Pancreas (tissue), 10 donors: Measurements from ENCODE around the gene NCS1. TPM values are rescaled to one million over a fixed set of nuclear protein-coding genes. Genes with fewer than 3 reads are reported as not detected.

ENCODE experiments used
- ATAC-seq, 4 donors: fragments of 200-7000 bp; cut with Tn5 transposase; one replicate each; pipeline versions ENCODE4 v1.8.0 to v1.9.1; 2020; ENCODE audit warnings: mild to moderate bottlenecking in 4 of 4, moderate library complexity in 4 of 4
- DNase-seq, 6 donors: peaks; one replicate each; pipeline ENCODE4 v3.0.0-alpha.2; 2020
- FAIRE-seq: peaks from 2 replicates; lab custom pipeline; 2012; peaks lifted over from hg19 to GRCh38; lab: Jason Lieb, UNC
- H3K27ac ChIP-seq, 4 donors: fragments of 200-600 bp; sonication (generic); 1 replicate in 3 of 4; 2 replicates in 1 of 4; pipeline versions ENCODE4 v1.5.0 to v1.8.0; 2020
- H3K27me3 ChIP-seq, 4 donors: fragments of 200-600 bp; one replicate each; pipeline ENCODE4 v1.8.0; 2021
- H3K36me3 ChIP-seq, 3 donors: fragments of 200-600 bp; sonication (generic) in 1 of 3; one replicate each; pipeline versions ENCODE4 v1.5.0 to v1.8.0; 2020 to 2021
- H3K4me1 ChIP-seq, 3 donors: fragments of 200-600 bp; one replicate each; pipeline ENCODE4 v1.8.0; 2021
- H3K4me3 ChIP-seq, 4 donors: fragments of 200-600 bp; sonication (generic) in 2 of 4; one replicate each; pipeline versions ENCODE4 v1.5.0 to v1.8.0; 2020 to 2021
- H3K9me3 ChIP-seq, 4 donors: fragments of 200-600 bp; one replicate each; pipeline ENCODE4 v1.8.0; 2021
- CTCF ChIP-seq, 4 donors: fragments of 200-600 bp; sonication (generic) in 3 of 4; IDR thresholded peaks; one replicate each; pipeline versions ENCODE4 v1.5.0 to v1.8.0; 2021; ENCODE audit warnings: antibody characterized with exemption in 4 of 4
- WGBS, 2 donors: extraction: QIAGEN DNeasy Blood & Tissue Kit; methylation state at CpG; one replicate each; pipeline ENCODE4 v1.1.7; 2013; 5-methylcytosine and 5-hydroxymethylcytosine counted together
- intact Hi-C, 3 donors: fragments of 100-400 bp; cut with DNase I; formaldehyde crosslinking; loops; one replicate each; pipeline versions ENCODE4 v1.11.1 to v1.14.2; 2022
- polyA plus RNA-seq, 2 donors: library from polyadenylated mRNA; stranded (reverse); fragments of 200-250 nt; gene quantifications; one replicate each; pipeline ENCODE4 v1.2.3, GENCODE V29; 2013
- total RNA-seq, 6 donors: library from RNA; stranded (reverse); fragmentation: NEBNext Ultra II Directional in 4 of 6; extraction: Animal tissue kit (Norgen Biotek cat#: 25700) in 4 of 6; gene quantifications; one replicate each; pipeline versions ENCODE4 v1.2.1 to v1.2.4, GENCODE V29; 2021 to 2023
- donor health status: healthy with polysubstance abuse.
- donor health status: DM: no; HTN: no; CAD: no; lungs with moderate emphysema.
- donor health status: DM: no; HTN: no; CAD: no.
- donor health status: control.
- donor health status: control.
- donor health status: Bipolar disorder and iron deficiency.
- donor health status: DM: yes; HTN: yes; CAD: no.
- donor health status: DM: no; HTN: no; CAD: no.
- donor health status: DM: no; HTN: no; CAD: no.
- donor health status: DM: yes; HTN: yes; CAD: no.

The NCS1 gene
- total and polyA plus RNA-seq, 8 donors, result 3.0 to 8.6 (median 4.9) TPM

- no peaks in the 10 kb centered on the region for H3K9me3 ChIP-seq
- FAIRE-seq (no peak), DNase-seq (no peak), ATAC-seq (no peak)
- H3K4me3 ChIP-seq, result no peak overlapping the region
- H3K27me3 ChIP-seq, result no peaks in the 10 kb centered on the region
- peaks cover 0 to 5% (median 0%) of the 10 kb centered on the region in 3 donors for H3K36me3 ChIP-seq
- intact Hi-C loops, result no loop called here
- TF ChIP-seq CTCF (IDR thresholded peaks at IDR 0.05), result no peak
- WGBS, 2 donors, result 91 to 98% methylated on average over 12 of the region's 12 CpGs
- no peaks in the 10 kb centered on the region for H3K4me1 ChIP-seq
- no peak overlapping the region for H3K27ac ChIP-seq
Measured at GRCh38 chr9:130226112-130226511, 53.9 kb downstream of the NCS1 start.

GRCh38 chr9:130227833-130228232 lies 55.6 kb downstream of the NCS1 start:
- no peak for ATAC-seq

GRCh38 chr9:130229759-130230158 lies 57.6 kb downstream of the NCS1 start:
- ATAC-seq (no peak), FAIRE-seq (no peak), DNase-seq (no peak)
- no peak for TF ChIP-seq CTCF (IDR thresholded peaks at IDR 0.05)
- no peaks in the 10 kb centered on the region for H3K27me3 ChIP-seq
- peaks cover 0 to 5% (median 0%) of the 10 kb centered on the region in 3 donors for H3K36me3 ChIP-seq
- no peaks in the 10 kb centered on the region for H3K9me3 ChIP-seq
- WGBS, 2 donors, result 67 to 96% methylated on average over 3 of the region's 3 CpGs
- H3K4me1 ChIP-seq, result no peaks in the 10 kb centered on the region
- H3K4me3 ChIP-seq, result no peak overlapping the region
- intact Hi-C loops, result loop anchor here in 1 of 3 donors (10.0 kb wide), 1 partner anchor 345 kb away; no protein-coding TSS in a partner anchor
- no peak overlapping the region for H3K27ac ChIP-seq

More at GRCh38 chr9:130227833-130228232, 55.6 kb downstream of the NCS1 start:
- TF ChIP-seq CTCF (IDR thresholded peaks at IDR 0.05), result no peak
- FAIRE-seq (no peak), DNase-seq (no peak)
- peaks cover 0 to 5% (median 0%) of the 10 kb centered on the region in 3 donors for H3K36me3 ChIP-seq
- H3K27ac ChIP-seq, result no peak overlapping the region
- H3K27me3 ChIP-seq, result no peaks in the 10 kb centered on the region
- no peaks in the 10 kb centered on the region for H3K9me3 ChIP-seq
- H3K4me1 ChIP-seq, result no peaks in the 10 kb centered on the region
- intact Hi-C loops, result no loop called here
- 73 to 100% methylated on average over 3 of the region's 3 CpGs for WGBS, 2 donors
- H3K4me3 ChIP-seq, result no peak overlapping the region

GRCh38 chr9:130230631-130231030 lies 58.4 kb downstream of the NCS1 start:
- H3K4me1 ChIP-seq, result no peaks in the 10 kb centered on the region
- H3K27me3 ChIP-seq, result no peaks in the 10 kb centered on the region
- FAIRE-seq (no peak), ATAC-seq (no peak), DNase-seq (no peak)
- intact Hi-C loops, result loop anchor here in 1 of 3 donors (10.0 kb wide), 1 partner anchor 346 kb away; no protein-coding TSS in a partner anchor
- H3K9me3 ChIP-seq, result no peaks in the 10 kb centered on the region
- H3K27ac ChIP-seq, result no peak overlapping the region
- H3K4me3 ChIP-seq, result no peak overlapping the region
- peaks cover 0 to 5% (median 0%) of the 10 kb centered on the region in 3 donors for H3K36me3 ChIP-seq
- TF ChIP-seq CTCF (IDR thresholded peaks at IDR 0.05), result no peak
- 52 to 83% methylated on average over 1 of the region's 1 CpG for WGBS, 2 donors

GRCh38 chr9:130232899-130233586 lies 60.8 kb downstream of the NCS1 start:
- WGBS, 2 donors, result 82 to 86% methylated on average over 27 of the region's 27 CpGs
- no peak overlapping the region for H3K27ac ChIP-seq
- no peak for DNase-seq

More at GRCh38 chr9:130232899-130233586, 60.8 kb downstream of the NCS1 start:
- Histone ChIP-seq H3K27me3 (no peaks in the 10 kb centered on the region), H3K4me1 (no peaks in the 10 kb centered on the region), H3K4me3 (no peak overlapping the region), H3K9me3 (no peaks in the 10 kb centered on the region), H3K36me3 (no peaks in the 10 kb centered on the region)
- ATAC-seq (no peak), FAIRE-seq (no peak)
- no peak for TF ChIP-seq CTCF (IDR thresholded peaks at IDR 0.05)
- intact Hi-C loops, result loop anchor here in 1 of 3 donors (10.0 kb wide), 1 partner anchor 348 kb away; no protein-coding TSS in a partner anchor
